Measurements from ENCODE around the gene MPHOSPH8. TPM values are rescaled to one million over a fixed set of nuclear protein-coding genes. Genes with fewer than 3 reads are reported as not detected.
A peak's percentile ranks its signal among the peaks of the same experiment; 100 is the strongest.

The MPHOSPH8 gene
- total RNA-seq, 1 experiment from 2014 or later = 18.5 TPM

- Mint-ChIP-seq H3K27me3 (ENCODE audit: low read depth) (no peaks in the 10 kb centered on the region), H3K27ac (0 out of 2 replicates have a peak overlapping the region, but pooled peaks have one; percentile 66), H3K4me3 (no peak overlapping the region), H3K36me3 (peaks cover 52% of the 10 kb centered on the region), H3K9me3 (no peaks in the 10 kb centered on the region), H3K4me1 (peaks cover 6% of the 10 kb centered on the region)
- ATAC-seq (peak; percentile 59), DNase-seq (ENCODE audit: low spot score) (no peak)
- ChIA-PET CTCF (no interaction called here), POLR2A (no interaction called here)
- TF ChIP-seq JAZF1 (CRISPR knock-in tag; IDR thresholded peaks at IDR 0.05) (no peak), GRHL2 (CRISPR knock-in tag; IDR thresholded peaks at IDR 0.05; ENCODE audit: insufficient replicate concordance, severe bottlenecking) (no peak), TP53 (CRISPR knock-in tag; IDR thresholded peaks at IDR 0.05) (no peak), TCF7 (CRISPR knock-in tag; IDR thresholded peaks at IDR 0.05; ENCODE audit: low read depth) (no peak), PREB (CRISPR knock-in tag; IDR thresholded peaks at IDR 0.05; ENCODE audit: borderline replicate concordance) (no peak), ATF2 (CRISPR knock-in tag; IDR thresholded peaks at IDR 0.05; ENCODE audit: borderline replicate concordance, low read depth) (no peak), CBFB (CRISPR knock-in tag; IDR thresholded peaks at IDR 0.05; ENCODE audit: low read depth) (no peak), TEAD4 (CRISPR knock-in tag; IDR thresholded peaks at IDR 0.05) (no peak), GTF2I (CRISPR knock-in tag; conservative IDR thresholded peaks at IDR 0.05) (no peak), ESRRA (CRISPR knock-in tag; IDR thresholded peaks at IDR 0.05; ENCODE audit: borderline replicate concordance) (no peak), ZBTB21 (CRISPR knock-in tag; IDR thresholded peaks at IDR 0.05; ENCODE audit: borderline replicate concordance) (no peak), NR3C1 (CRISPR knock-in tag; conservative IDR thresholded peaks at IDR 0.05; ENCODE audit: low read depth) (no peak), CTCF (IDR thresholded peaks at IDR 0.05) (no peak), FOXK1 (CRISPR knock-in tag; IDR thresholded peaks at IDR 0.05) (no peak), NFATC4 (CRISPR knock-in tag; IDR thresholded peaks at IDR 0.05) (no peak), CREB1 (CRISPR knock-in tag; IDR thresholded peaks at IDR 0.05) (no peak), HMGXB4 (CRISPR knock-in tag; IDR thresholded peaks at IDR 0.05) (no peak)
Observed at GRCh38 chr13:19665427-19665859, 32.0 kb downstream of the MPHOSPH8 start.

GRCh38 chr13:19668778-19669177 lies 35.3 kb downstream of the MPHOSPH8 start:
- Mint-ChIP-seq H3K4me1 (peaks cover 6% of the 10 kb centered on the region), H3K36me3 (peaks cover 64% of the 10 kb centered on the region), H3K27me3 (ENCODE audit: low read depth) (no peaks in the 10 kb centered on the region), H3K9me3 (no peaks in the 10 kb centered on the region), H3K4me3 (no peak overlapping the region), H3K27ac (no peak overlapping the region)
- no peak for ATAC-seq
- ChIA-PET CTCF (no interaction called here), POLR2A (no interaction called here)
- TF ChIP-seq ZMAT4 (CRISPR knock-in tag; IDR thresholded peaks at IDR 0.05) (no peak), FOXJ3 (CRISPR knock-in tag; IDR thresholded peaks at IDR 0.05; ENCODE audit: borderline replicate concordance) (no peak), HMGA2 (CRISPR knock-in tag; IDR thresholded peaks at IDR 0.05) (no peak), MYBL2 (CRISPR knock-in tag; IDR thresholded peaks at IDR 0.05) (no peak)
- no peak for DNase-seq (ENCODE audit: low spot score)
